BLaER1 (cell line): ENCODE data around the gene CTDP1.
A peak's percentile ranks its signal among the peaks of the same experiment; 100 is the strongest.

Experiments used
- H3K27ac ChIP-seq: shearing (Covaris generic); formaldehyde crosslinking; 2 replicates; pipeline ENCODE4 v1.8.1; 2022
- H3K27me3 ChIP-seq: shearing (Covaris generic); formaldehyde crosslinking; 2 replicates; pipeline ENCODE4 v1.8.1; 2022
- H3K36me3 ChIP-seq: shearing (Covaris generic); formaldehyde crosslinking; 2 replicates; pipeline ENCODE4 v1.8.1; 2022
- H3K4me1 ChIP-seq: shearing (Covaris generic); formaldehyde crosslinking; 2 replicates; pipeline ENCODE4 v1.8.1; 2022
- H3K4me2 ChIP-seq: shearing (Covaris generic); formaldehyde crosslinking; 2 replicates; pipeline ENCODE4 v1.8.1; 2022
- H3K4me3 ChIP-seq: shearing (Covaris generic); formaldehyde crosslinking; 2 replicates; pipeline ENCODE4 v1.8.1; 2022
- H3K9ac ChIP-seq: shearing (Covaris generic); formaldehyde crosslinking; 2 replicates; pipeline ENCODE4 v1.8.1; 2022
- H3K9me3 ChIP-seq: shearing (Covaris generic); formaldehyde crosslinking; 2 replicates; pipeline ENCODE4 v1.8.1; 2022
- H4K20me1 ChIP-seq: shearing (Covaris generic); formaldehyde crosslinking; 2 replicates; pipeline ENCODE4 v1.8.1; 2022
- Cebpa-rat ChIP-seq: shearing (Covaris generic); IDR thresholded peaks from 2 replicates; pipeline ENCODE4 v1.8.1; 2022

The CTDP1 gene

GRCh38 chr18:79792096-79792987 is 112.7 kb downstream of the CTDP1 start:
- Histone ChIP-seq H3K36me3 (no peaks in the 10 kb centered on the region), H3K27ac (no peak overlapping the region), H4K20me1 (peaks cover 60% of the 10 kb centered on the region), H3K27me3 (peaks cover 98% of the 10 kb centered on the region), H3K4me1 (peaks cover 72% of the 10 kb centered on the region), H3K4me2 (peak overlapping the region; percentile 66), H3K9ac (no peak overlapping the region), H3K9me3 (no peaks in the 10 kb centered on the region), H3K4me3 (no peak overlapping the region)
- no peak for TF ChIP-seq Cebpa-rat

GRCh38 chr18:79792988-79793355 is 113.4 kb downstream of the CTDP1 start:
- no peaks in the 10 kb centered on the region for H3K9me3 ChIP-seq
- no peak overlapping the region for H3K4me3 ChIP-seq
- TF ChIP-seq Cebpa-rat: no peak
- no peak overlapping the region for H3K9ac ChIP-seq
- no peak overlapping the region for H3K27ac ChIP-seq
- peaks cover 72% of the 10 kb centered on the region for H3K4me1 ChIP-seq
- H4K20me1 ChIP-seq: peaks cover 57% of the 10 kb centered on the region
- no peaks in the 10 kb centered on the region for H3K36me3 ChIP-seq
- H3K4me2 ChIP-seq: no peak overlapping the region
- peaks cover 97% of the 10 kb centered on the region for H3K27me3 ChIP-seq

GRCh38 chr18:79794846-79795245 is 115.2 kb downstream of the CTDP1 start:
- Histone ChIP-seq H3K9me3 (no peaks in the 10 kb centered on the region), H4K20me1 (peaks cover 60% of the 10 kb centered on the region), H3K4me1 (peaks cover 79% of the 10 kb centered on the region), H3K27me3 (peaks cover 97% of the 10 kb centered on the region), H3K4me2 (no peak overlapping the region), H3K36me3 (no peaks in the 10 kb centered on the region), H3K27ac (no peak overlapping the region), H3K4me3 (no peak overlapping the region), H3K9ac (no peak overlapping the region)
- no peak for TF ChIP-seq Cebpa-rat

- no peak overlapping the region for H3K27ac ChIP-seq
- no peak overlapping the region for H3K9ac ChIP-seq
- no peak overlapping the region for H3K4me3 ChIP-seq
- peaks cover 76% of the 10 kb centered on the region for H3K4me1 ChIP-seq
- no peaks in the 10 kb centered on the region for H3K36me3 ChIP-seq
- TF ChIP-seq Cebpa-rat: no peak
- H3K4me2 ChIP-seq: peak overlapping the region; percentile 100
- peaks cover 60% of the 10 kb centered on the region for H4K20me1 ChIP-seq
- H3K27me3 ChIP-seq: peaks cover 97% of the 10 kb centered on the region
- H3K9me3 ChIP-seq: no peaks in the 10 kb centered on the region
Measured at GRCh38 chr18:79795446-79795845, 115.8 kb downstream of the CTDP1 start.

GRCh38 chr18:79796016-79796415 is 116.4 kb downstream of the CTDP1 start:
- no peak overlapping the region for H3K27ac ChIP-seq
- H3K4me1 ChIP-seq: peaks cover 70% of the 10 kb centered on the region
- peak overlapping the region; percentile 100 for H3K4me2 ChIP-seq
- H3K27me3 ChIP-seq: peaks cover 97% of the 10 kb centered on the region
- peaks cover 54% of the 10 kb centered on the region for H4K20me1 ChIP-seq
- TF ChIP-seq Cebpa-rat: no peak
- no peak overlapping the region for H3K9ac ChIP-seq
- H3K4me3 ChIP-seq: no peak overlapping the region
- no peaks in the 10 kb centered on the region for H3K36me3 ChIP-seq
- no peaks in the 10 kb centered on the region for H3K9me3 ChIP-seq

GRCh38 chr18:79796531-79797405 is 117.2 kb downstream of the CTDP1 start:
- H3K4me1 ChIP-seq: peaks cover 62% of the 10 kb centered on the region
- no peak for TF ChIP-seq Cebpa-rat
- H3K9ac ChIP-seq: no peak overlapping the region
- H3K27me3 ChIP-seq: peaks cover 97% of the 10 kb centered on the region
- H3K4me2 ChIP-seq: peak overlapping the region; percentile 100
- no peaks in the 10 kb centered on the region for H3K9me3 ChIP-seq
- no peak overlapping the region for H3K27ac ChIP-seq
- H3K36me3 ChIP-seq: no peaks in the 10 kb centered on the region
- peak overlapping the region; percentile 64 for H3K4me3 ChIP-seq
- peaks cover 47% of the 10 kb centered on the region for H4K20me1 ChIP-seq

GRCh38 chr18:79797518-79798345 is 118.1 kb downstream of the CTDP1 start, which contains the start of gene KCNG2:
KCNG2 (plus strand) TSS chr18:79797938; CDS start chr18:79863668, 65,730 bp downstream.
- Histone ChIP-seq H3K27me3 (peaks cover 91% of the 10 kb centered on the region), H3K9me3 (no peaks in the 10 kb centered on the region), H3K9ac (0 out of 2 replicates have a peak within 1 kb of the TSS, but pooled peaks have one; percentile 29), H3K4me1 (peaks cover 53% of the 10 kb centered on the region), H3K4me2 (peak within 1 kb of the TSS; percentile 100), H3K4me3 (peak within 1 kb of the TSS; percentile 64), H4K20me1 (peaks cover 37% of the 10 kb centered on the region), H3K36me3 (no peaks in the 10 kb centered on the region), H3K27ac (no peak within 1 kb of the TSS)
- no peak for TF ChIP-seq Cebpa-rat

GRCh38 chr18:79798346-79798998 is 118.9 kb downstream of the CTDP1 start:
- H4K20me1 ChIP-seq: peaks cover 37% of the 10 kb centered on the region
- H3K4me1 ChIP-seq: peaks cover 47% of the 10 kb centered on the region
- peak overlapping the region; percentile 64 for H3K4me3 ChIP-seq
- H3K9me3 ChIP-seq: no peaks in the 10 kb centered on the region
- peaks cover 83% of the 10 kb centered on the region for H3K27me3 ChIP-seq
- H3K27ac ChIP-seq: no peak overlapping the region
- peak overlapping the region; percentile 100 for H3K4me2 ChIP-seq
- no peak for TF ChIP-seq Cebpa-rat
- H3K9ac ChIP-seq: no peak overlapping the region
- no peaks in the 10 kb centered on the region for H3K36me3 ChIP-seq

- Histone ChIP-seq H3K27me3 (peaks cover 82% of the 10 kb centered on the region), H3K9me3 (no peaks in the 10 kb centered on the region), H3K4me3 (peak overlapping the region; percentile 64), H3K4me1 (peaks cover 51% of the 10 kb centered on the region), H3K27ac (no peak overlapping the region), H3K4me2 (peak overlapping the region; percentile 100), H3K36me3 (no peaks in the 10 kb centered on the region), H3K9ac (no peak overlapping the region), H4K20me1 (peaks cover 37% of the 10 kb centered on the region)
- TF ChIP-seq Cebpa-rat: no peak
Measured at GRCh38 chr18:79798999-79799370, 119.4 kb downstream of the CTDP1 start.
